ENCODE measurements around the gene SLC29A4. TPM values are rescaled to one million over a fixed set of nuclear protein-coding genes. Genes with fewer than 3 reads are reported as not detected.

SLC29A4 gene, protein sequence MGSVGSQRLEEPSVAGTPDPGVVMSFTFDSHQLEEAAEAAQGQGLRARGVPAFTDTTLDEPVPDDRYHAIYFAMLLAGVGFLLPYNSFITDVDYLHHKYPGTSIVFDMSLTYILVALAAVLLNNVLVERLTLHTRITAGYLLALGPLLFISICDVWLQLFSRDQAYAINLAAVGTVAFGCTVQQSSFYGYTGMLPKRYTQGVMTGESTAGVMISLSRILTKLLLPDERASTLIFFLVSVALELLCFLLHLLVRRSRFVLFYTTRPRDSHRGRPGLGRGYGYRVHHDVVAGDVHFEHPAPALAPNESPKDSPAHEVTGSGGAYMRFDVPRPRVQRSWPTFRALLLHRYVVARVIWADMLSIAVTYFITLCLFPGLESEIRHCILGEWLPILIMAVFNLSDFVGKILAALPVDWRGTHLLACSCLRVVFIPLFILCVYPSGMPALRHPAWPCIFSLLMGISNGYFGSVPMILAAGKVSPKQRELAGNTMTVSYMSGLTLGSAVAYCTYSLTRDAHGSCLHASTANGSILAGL
- total RNA-seq: 0.54 and 1.2 TPM in 2 replicates

DNA sequence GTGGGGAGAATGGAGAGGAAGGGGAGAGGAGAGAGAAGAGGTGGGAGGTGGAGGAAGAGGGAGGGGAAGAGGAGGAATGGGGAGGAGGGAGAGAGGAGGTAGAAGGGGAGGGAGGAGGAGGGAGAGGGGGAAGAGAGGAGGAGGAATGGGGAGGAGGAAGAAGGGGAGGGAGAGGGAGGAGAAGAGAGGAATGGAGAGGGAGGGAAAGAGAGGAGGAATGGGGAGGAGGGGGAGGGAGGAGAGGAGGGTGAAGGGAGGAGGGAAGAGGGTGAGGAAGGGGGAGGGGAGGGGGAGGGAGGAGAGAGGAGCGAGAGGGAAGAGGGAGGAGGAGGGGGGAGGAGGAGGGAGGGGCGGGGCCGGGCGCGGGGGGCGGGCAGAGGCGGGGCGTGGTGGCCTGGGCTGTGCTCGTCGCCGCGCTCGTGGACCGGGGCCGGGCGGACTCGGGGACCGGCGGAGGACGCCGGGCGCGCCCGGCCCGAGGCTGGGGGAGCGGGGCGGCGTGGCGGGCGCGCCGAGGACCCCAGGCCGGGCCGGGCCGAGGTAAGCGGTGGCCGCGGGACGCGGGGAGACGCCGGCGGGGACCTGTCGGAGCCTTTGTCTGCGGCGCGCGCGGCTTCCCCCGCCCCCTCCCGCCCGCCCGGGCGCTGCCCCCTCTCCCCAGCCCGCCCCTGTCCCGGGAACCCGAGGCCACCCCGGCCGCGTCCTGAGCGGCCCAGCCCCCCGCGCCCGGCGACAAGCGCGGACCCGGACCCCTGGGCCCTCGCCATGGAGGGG is at the start of gene SLC29A4:
Gene SLC29A4 (plus strand): TSS at position 401 of the 774 bp plus-strand sequence. CDS start 4,874 bp downstream, outside the sequence.

Other genes with a start within 250 kb of the SLC29A4 start
- 16.5 and 17.0 TPM in 2 replicates for gene RBAK, start 237.1 kb upstream of the SLC29A4 start, total RNA-seq
- gene WIPI2, start 92.7 kb upstream of the SLC29A4 start, total RNA-seq: 54.7 and 60.9 TPM in 2 replicates
- 64.2 and 80.9 TPM in 2 replicates for gene TNRC18, start 140.9 kb downstream of the SLC29A4 start, total RNA-seq
- gene FBXL18, start 230.9 kb downstream of the SLC29A4 start, total RNA-seq: 7.2 and 9.7 TPM in 2 replicates
- 4,180 and 4,579 TPM in 2 replicates for gene ACTB, start 247.7 kb downstream of the SLC29A4 start, total RNA-seq

Measured in articular chondrocyte of knee joint (primary cell).